ENCODE results near the gene VAV1.
"Not testable (repeated sequence)": the region's sequence is repeated elsewhere in the genome, so short reads cannot be mapped to it uniquely, and the experiment has no call there.

Gene VAV1

GRCh38 chr19:6761053-6761676 is 11.3 kb upstream of the VAV1 start:
- DNase-seq = no peak

GRCh38 chr19:6762253-6762797 is 10.2 kb upstream of the VAV1 start:
- DNase-seq = not testable (repeated sequence)

GRCh38 chr19:6765738-6766356 is 6.7 kb upstream of the VAV1 start:
- peak; percentile 98 for DNase-seq

DNA sequence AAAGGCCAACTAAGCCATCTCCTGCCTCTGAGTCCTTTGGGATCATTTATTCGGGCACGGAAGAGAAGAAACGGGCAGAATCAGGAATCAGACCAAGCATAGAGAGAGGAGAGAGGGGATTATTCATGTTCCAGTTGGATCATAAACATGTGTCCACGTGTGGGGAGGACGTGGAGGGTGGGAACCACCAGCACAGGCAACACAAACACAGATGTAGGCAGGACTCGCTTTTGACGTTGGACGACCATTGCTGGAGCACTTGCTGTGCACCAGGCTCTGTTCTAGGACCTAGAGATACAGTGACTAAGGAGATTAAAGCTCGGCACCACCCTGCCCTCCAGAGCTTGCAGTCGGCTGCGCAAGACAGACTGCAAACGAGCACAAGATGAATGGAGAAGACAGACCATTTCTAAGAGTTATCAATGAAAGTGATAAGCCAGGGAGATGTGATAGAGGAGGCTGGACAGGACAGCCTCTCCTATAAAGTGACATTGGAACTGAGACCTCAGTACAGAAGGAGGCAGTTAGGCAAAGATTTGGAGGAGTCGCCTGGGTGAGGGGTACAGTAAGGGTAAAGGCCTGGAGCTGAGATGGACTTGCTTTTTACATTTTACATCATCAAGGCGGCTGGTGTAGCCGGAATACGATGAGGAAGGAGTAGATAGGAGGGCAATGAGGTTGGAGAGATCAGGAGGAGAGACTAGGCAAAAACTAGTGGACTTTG is 6.0 kb upstream of the VAV1 start:
- DNase-seq = no peak

DNA sequence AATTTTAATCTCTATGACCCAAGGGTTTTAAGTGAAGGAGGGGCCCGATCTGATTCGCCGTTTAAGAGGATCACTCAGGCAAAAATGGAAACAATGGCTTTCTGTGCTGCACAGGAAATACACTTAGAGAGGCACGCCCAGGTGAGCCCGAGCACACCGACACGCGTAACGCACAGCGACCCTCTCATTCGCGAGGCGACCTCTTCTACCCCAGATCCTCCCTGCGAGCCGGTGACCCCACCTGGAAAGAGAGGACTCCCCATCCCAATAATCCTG is 5.5 kb upstream of the VAV1 start:
- no peak for DNase-seq

DNA sequence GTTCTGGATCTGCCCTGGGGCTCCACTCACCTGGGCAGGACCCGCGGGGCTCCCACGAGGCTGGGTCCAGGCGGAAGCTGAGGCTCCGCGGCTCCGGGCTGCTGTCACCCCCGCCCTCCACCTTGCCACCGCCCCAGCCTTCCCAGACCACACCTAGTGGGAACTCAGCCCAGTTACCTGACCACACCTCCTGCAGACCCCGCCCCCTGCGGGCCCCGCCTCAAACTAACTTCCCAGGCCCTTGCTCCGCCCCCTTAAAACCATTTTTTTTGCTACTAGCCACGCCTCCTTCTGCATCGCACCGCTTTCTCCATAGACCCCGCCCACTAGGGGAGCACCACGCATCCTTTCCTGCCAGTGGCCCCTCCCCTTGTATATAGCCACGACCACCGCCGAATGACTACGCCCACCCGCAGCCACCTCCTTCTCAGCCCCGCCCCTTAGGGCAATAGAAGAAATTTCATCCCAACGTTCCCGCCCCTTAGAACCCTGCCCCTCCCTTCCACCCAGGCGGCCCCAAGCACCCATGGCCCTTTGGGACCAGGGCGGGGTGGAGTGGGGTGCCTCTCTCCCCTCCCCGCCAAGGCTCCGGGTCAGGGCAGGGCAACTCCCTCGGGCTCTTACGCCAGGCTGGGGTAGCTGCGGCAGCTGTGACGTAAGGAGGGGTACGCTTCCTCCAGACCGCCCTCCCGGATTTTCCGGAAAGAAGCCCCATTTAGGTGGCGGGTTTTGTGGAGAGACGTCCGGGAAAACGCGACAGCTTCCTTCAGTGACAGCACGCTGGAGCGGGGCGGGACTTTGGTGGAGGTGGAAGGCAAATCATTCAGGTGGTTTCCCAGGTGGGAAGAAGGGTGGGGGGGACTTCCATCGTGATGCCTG is 4.9 kb upstream of the VAV1 start, which contains the start of gene SH2D3A:
Gene SH2D3A (minus strand): TSS at position 79 of the 879 bp plus-strand sequence. CDS start 3,687 bp downstream, outside the sequence.
- DNase-seq = peak; percentile 98

DNA sequence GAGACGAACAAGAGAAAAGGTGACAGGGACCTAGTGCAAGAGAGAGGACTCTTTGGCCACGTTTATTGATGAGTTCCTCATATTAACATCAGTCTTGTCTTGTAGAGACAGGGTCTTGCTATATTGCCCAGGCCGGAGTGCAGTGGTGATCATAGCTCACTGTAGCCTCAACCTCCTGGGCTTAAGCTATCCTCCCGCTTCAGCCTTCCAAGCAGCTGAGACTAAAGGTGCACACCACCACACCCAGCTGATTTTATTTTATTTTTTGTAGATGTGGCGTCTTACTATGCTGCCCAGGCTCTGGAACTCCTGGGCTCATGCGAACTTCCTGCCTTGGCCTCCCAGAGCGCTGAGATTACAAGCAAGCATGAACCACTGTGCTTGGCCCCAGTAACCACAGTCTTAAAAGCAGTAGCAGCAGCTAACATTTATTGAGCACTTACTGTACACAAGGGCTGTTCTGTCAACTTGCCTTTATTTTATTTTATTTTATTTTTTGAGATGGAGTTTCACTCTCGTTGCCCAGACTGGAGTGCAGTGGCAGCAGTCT is 4.2 kb upstream of the VAV1 start:
- DNase-seq = no peak

DNA sequence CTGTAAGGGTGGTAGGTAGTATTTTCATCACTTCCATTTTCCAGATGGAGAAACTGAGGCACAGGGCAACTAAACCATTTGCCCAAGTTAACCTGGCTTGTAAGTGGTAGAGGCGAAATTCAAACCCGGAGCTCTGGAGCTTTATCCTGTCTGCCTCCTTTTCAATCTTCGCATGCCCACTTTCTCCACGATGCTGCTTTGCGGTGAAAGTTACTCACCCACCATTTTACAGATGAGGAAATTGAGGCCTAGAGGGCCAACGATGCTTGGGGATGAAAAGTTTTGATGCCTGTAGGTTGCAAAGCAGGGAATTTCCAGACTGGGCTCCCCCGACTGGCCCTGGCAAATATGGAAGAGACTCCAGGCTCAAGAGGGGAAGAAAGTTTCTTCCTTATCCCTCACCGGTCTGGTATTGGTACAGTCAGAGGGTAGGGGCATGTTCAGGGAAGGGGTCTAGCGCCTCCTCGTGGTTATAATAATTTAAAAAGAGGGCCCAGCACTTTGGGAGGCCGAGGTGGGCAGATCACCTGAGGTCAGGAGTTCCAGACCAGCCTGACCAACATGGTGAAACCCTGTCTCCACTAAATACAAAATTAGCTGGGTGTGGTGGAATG is 3.4 kb upstream of the VAV1 start:
- DNase-seq = peak; percentile 64

GRCh38 chr19:6771648-6772027 is 870 bp upstream of the VAV1 start:
- DNase-seq = not testable (repeated sequence)

- DNase-seq = no peak
Observed at GRCh38 chr19:6772866-6773322, 386 bp downstream of the VAV1 start.

GRCh38 chr19:6773323-6773931 is 919 bp downstream of the VAV1 start:
- DNase-seq = no peak

GRCh38 chr19:6774821-6775707 is 2.6 kb downstream of the VAV1 start:
- DNase-seq = no peak

DNA sequence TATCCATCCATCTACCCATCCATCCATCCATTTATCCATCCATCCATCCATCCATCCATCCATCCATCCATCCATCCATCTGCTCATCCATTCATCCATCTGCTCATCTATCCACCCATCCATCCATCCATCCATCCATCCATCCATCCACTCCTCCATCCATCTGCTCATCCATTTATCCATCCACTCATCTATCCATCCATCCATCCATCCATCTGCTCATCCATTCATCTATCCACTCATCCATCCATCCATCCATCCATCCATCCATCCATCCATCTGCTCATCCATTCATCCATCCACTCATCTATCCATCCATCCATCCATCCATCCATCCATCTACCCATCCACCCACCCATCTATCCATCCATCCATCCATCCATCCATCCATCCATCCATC is 3.5 kb downstream of the VAV1 start:
- DNase-seq = not testable (repeated sequence)

GRCh38 chr19:6776999-6777398 is 4.5 kb downstream of the VAV1 start:
- DNase-seq = no peak

- no peak for DNase-seq
Observed at GRCh38 chr19:6777434-6777833, 4.9 kb downstream of the VAV1 start.

GRCh38 chr19:6778386-6778785 is 5.9 kb downstream of the VAV1 start:
- DNase-seq = no peak

DNA sequence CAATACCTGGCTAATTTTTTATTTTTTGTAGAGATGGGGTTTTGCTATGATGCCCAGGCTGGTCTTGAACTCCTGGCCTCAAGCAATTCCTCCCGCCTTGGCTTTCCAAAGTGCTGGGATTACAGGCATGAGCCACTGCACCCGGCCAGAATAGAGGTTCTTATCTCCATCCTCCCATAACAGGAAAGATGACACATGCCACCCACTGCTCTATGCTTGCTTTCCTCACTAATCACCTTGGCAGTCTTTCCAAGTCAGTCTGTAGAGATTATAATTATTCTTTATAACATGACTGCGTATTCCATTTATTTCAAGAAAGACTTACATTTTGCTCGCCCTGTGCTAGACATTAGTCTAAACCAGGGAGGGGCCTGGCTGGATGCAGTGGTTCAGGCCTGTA is 6.7 kb downstream of the VAV1 start:
- DNase-seq = no peak

DNA sequence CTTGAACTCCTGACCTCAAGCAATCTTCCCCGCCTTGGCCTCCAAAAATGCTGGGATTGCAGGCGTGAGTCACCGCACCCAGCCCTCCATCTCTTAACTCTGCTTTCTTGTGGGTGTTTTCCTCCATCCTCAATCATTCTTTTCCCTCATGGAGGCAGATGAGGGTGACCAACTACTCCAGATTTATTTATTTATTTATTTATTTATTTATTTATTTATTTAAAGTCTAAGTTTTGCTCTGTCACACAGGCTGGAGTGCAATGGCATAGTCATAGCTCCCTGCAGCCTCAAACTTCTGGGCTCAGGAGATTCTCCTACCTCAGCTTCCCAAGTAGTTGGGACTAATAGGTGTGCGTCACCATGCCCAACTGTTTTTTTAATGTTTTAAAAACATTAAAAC is 14.9 kb downstream of the VAV1 start:
- DNase-seq = no peak

- no peak for DNase-seq
Observed at GRCh38 chr19:6788896-6789295, 16.4 kb downstream of the VAV1 start.
